ENCODE measurements around the gene WNT9B. TPM values are rescaled to one million over a fixed set of nuclear protein-coding genes. Genes with fewer than 3 reads are reported as not detected.

WNT9B gene
- total RNA-seq, 1 experiment from 2014 or later, result not detected

DNA sequence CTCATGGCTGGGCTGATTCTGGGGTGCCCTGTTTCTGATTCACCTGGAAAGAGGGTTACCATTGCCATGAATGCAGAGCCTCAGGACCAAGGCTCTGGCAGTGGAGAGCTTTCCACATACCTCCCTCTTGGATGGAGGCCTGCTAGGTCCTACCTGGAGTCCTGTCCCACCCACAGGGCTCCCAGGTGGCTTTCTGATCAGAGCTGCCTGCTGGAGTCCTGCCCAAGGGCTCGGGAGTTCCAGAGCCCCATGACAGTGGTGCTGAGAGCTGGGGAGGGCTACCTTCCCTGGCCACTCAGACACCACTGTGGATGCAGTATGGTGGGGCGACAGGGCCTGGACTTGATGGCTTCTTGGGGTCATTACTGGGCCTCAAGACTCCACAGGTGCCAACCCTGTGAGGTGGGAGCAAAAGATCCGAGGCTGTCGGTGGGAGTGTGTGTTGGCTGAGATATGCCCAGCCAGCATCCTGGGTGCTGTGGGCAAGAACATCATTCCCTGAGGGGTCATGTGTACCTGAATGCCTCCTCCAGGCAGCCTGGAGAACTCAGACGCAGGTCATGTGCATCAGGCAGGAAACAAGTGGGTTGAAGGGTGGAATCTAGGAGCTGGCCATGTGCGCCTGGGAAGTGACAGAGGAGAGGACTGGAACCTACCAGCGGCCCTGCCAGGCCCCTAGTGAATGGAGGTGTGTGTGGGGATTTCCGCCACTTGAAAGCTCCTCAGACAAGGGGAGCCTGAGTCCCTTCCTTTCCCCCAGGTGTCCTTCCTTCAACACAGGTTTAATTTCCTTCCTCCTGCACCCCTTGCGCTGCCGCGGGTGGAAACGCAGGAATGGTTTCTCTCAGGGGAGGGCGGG, 30.6 kb upstream of the WNT9B start:
- Histone ChIP-seq H3K36me3 (ENCODE audit: control insufficient read depth, insufficient read depth, low read length) (no peaks in the 10 kb centered on the region), H3K4me3 (ENCODE audit: low read depth in 2 of 2, low read length in 2 of 2) (no peak overlapping the region), H3K9me3 (ENCODE audit: control insufficient read depth, insufficient read depth, low read depth, low read length) (no peaks in the 10 kb centered on the region), H3K4me1 (ENCODE audit: control insufficient read depth, insufficient read depth, low read length) (no peaks in the 10 kb centered on the region), H3K27me3 (ENCODE audit: control insufficient read depth, insufficient read depth, low read length) (no peaks in the 10 kb centered on the region), H3K27ac (ENCODE audit: low read length) (no peak overlapping the region)
- BruUV-seq (replicated peaks), result no TSS peak
- ChIA-PET POLR2A (no interaction called here), CTCF (no interaction called here)
- ATAC-seq (no peak), DNase-seq (ENCODE audit: low read depth, low spot score) (no peak)
- intact Hi-C loops (cut with micrococcal nuclease; ENCODE audit: unreplicated experiment) (no loop called here), in situ Hi-C loops (cut with HindIII; ENCODE audit: low pct_unique_long_range_greater_than_20kb, low sequenced_read_pairs) (no loop called here)
- TF ChIP-seq SIN3A (IDR thresholded peaks at IDR 0.05; ENCODE audit: borderline replicate concordance, insufficient read depth, low read depth, low read length) (no peak), POLR2AphosphoS5 (IDR thresholded peaks at IDR 0.05; ENCODE audit: low read depth, low read length) (no peak), TCF7L2 (IDR thresholded peaks at IDR 0.05; ENCODE audit: low read depth, low read length) (no peak)
- TF ChIP-seq, protein P1, sequence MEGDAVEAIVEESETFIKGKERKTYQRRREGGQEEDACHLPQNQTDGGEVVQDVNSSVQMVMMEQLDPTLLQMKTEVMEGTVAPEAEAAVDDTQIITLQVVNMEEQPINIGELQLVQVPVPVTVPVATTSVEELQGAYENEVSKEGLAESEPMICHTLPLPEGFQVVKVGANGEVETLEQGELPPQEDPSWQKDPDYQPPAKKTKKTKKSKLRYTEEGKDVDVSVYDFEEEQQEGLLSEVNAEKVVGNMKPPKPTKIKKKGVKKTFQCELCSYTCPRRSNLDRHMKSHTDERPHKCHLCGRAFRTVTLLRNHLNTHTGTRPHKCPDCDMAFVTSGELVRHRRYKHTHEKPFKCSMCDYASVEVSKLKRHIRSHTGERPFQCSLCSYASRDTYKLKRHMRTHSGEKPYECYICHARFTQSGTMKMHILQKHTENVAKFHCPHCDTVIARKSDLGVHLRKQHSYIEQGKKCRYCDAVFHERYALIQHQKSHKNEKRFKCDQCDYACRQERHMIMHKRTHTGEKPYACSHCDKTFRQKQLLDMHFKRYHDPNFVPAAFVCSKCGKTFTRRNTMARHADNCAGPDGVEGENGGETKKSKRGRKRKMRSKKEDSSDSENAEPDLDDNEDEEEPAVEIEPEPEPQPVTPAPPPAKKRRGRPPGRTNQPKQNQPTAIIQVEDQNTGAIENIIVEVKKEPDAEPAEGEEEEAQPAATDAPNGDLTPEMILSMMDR (IDR thresholded peaks at IDR 0.05), result no peak
- TF ChIP-seq, protein P2, sequence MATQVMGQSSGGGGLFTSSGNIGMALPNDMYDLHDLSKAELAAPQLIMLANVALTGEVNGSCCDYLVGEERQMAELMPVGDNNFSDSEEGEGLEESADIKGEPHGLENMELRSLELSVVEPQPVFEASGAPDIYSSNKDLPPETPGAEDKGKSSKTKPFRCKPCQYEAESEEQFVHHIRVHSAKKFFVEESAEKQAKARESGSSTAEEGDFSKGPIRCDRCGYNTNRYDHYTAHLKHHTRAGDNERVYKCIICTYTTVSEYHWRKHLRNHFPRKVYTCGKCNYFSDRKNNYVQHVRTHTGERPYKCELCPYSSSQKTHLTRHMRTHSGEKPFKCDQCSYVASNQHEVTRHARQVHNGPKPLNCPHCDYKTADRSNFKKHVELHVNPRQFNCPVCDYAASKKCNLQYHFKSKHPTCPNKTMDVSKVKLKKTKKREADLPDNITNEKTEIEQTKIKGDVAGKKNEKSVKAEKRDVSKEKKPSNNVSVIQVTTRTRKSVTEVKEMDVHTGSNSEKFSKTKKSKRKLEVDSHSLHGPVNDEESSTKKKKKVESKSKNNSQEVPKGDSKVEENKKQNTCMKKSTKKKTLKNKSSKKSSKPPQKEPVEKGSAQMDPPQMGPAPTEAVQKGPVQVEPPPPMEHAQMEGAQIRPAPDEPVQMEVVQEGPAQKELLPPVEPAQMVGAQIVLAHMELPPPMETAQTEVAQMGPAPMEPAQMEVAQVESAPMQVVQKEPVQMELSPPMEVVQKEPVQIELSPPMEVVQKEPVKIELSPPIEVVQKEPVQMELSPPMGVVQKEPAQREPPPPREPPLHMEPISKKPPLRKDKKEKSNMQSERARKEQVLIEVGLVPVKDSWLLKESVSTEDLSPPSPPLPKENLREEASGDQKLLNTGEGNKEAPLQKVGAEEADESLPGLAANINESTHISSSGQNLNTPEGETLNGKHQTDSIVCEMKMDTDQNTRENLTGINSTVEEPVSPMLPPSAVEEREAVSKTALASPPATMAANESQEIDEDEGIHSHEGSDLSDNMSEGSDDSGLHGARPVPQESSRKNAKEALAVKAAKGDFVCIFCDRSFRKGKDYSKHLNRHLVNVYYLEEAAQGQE (IDR thresholded peaks at IDR 0.05; ENCODE audit: insufficient read depth in 1 of 2, low read depth in 2 of 2, low read length in 1 of 2), result no peak

GRCh38 chr17:46821482-46822387, 29.6 kb upstream of the WNT9B start:
- ATAC-seq (peak; percentile 55), DNase-seq (ENCODE audit: low read depth, low spot score) (no peak)
- in situ Hi-C loops (cut with HindIII; ENCODE audit: low pct_unique_long_range_greater_than_20kb, low sequenced_read_pairs), result no loop called here
- POLR2A ChIA-PET, result no interaction called here
- no peak for TF ChIP-seq SIN3A (IDR thresholded peaks at IDR 0.05; ENCODE audit: borderline replicate concordance, insufficient read depth, low read depth, low read length)
- no peak for TF ChIP-seq POLR2AphosphoS5 (IDR thresholded peaks at IDR 0.05; ENCODE audit: low read depth, low read length)
- TF ChIP-seq, protein P2 (IDR thresholded peaks at IDR 0.05; ENCODE audit: insufficient read depth in 1 of 2, low read depth in 2 of 2, low read length in 1 of 2), result no peak
- TF ChIP-seq, protein P1 (IDR thresholded peaks at IDR 0.05), result no peak
- TF ChIP-seq TCF7L2 (IDR thresholded peaks at IDR 0.05; ENCODE audit: low read depth, low read length), result no peak
- intact Hi-C loops (cut with micrococcal nuclease; ENCODE audit: unreplicated experiment), result no loop called here
- H3K27ac ChIP-seq (ENCODE audit: low read length), result no peak overlapping the region
- no peaks in the 10 kb centered on the region for H3K27me3 ChIP-seq (ENCODE audit: control insufficient read depth, insufficient read depth, low read length)
- no peaks in the 10 kb centered on the region for H3K36me3 ChIP-seq (ENCODE audit: control insufficient read depth, insufficient read depth, low read length)
- no peaks in the 10 kb centered on the region for H3K9me3 ChIP-seq (ENCODE audit: control insufficient read depth, insufficient read depth, low read depth, low read length)
- no peaks in the 10 kb centered on the region for H3K4me1 ChIP-seq (ENCODE audit: control insufficient read depth, insufficient read depth, low read length)
- no TSS peak for BruUV-seq (replicated peaks)
- H3K4me3 ChIP-seq (ENCODE audit: low read depth in 2 of 2, low read length in 2 of 2), result no peak overlapping the region
- CTCF ChIA-PET, result interaction anchor here (0.7 kb wide), 1 partner anchor 10 kb away, joined by 4 read pairs; no protein-coding TSS in a partner anchor

All from Panc1 (cell line).